Nephron (organoid): ENCODE results near the gene ARPIN.
"Not testable (repeated sequence)": the region's sequence is repeated elsewhere in the genome, so short reads cannot be mapped to it uniquely, and the experiment has no call there.

ENCODE experiments used
- H3K27ac Mint-ChIP-seq, 3 experiments: 2 replicates each; pipeline ENCODE4 v1.8.0; 2020; ENCODE audit warnings: mixed read lengths in 3 of 3, mild to moderate bottlenecking in 2 of 3, moderate library complexity in 1 of 3
- H3K27me3 Mint-ChIP-seq: 2 replicates; pipeline ENCODE4 v1.8.0; 2021; ENCODE audit warnings: low read depth, mild to moderate bottlenecking, moderate library complexity, mixed read lengths
- H3K36me3 Mint-ChIP-seq: 2 replicates; pipeline ENCODE4 v1.8.0; 2020; ENCODE audit warnings: low read depth, mixed read lengths
- H3K4me1 Mint-ChIP-seq: 2 replicates; pipeline ENCODE4 v1.8.0; 2020; ENCODE audit warnings: mixed read lengths
- H3K4me3 Mint-ChIP-seq, 3 experiments: 2 replicates each; pipeline ENCODE4 v1.8.0; 2020; ENCODE audit warnings: mild to moderate bottlenecking in 3 of 3, mixed read lengths in 3 of 3, moderate library complexity in 2 of 3
- H3K9me3 Mint-ChIP-seq: 2 replicates; pipeline ENCODE4 v1.8.0; 2020; ENCODE audit warnings: mixed read lengths
- TF ChIP-seq, protein P1 (sequence below), 3 experiments: fragments of 200-600 bp; sonication (generic); IDR thresholded peaks; one replicate each; pipeline ENCODE4 v1.5.0; 2021; ENCODE audit warnings: antibody characterized with exemption in 3 of 3; ENCODE audit not compliant: unreplicated experiment in 3 of 3

Gene ARPIN

DNA sequence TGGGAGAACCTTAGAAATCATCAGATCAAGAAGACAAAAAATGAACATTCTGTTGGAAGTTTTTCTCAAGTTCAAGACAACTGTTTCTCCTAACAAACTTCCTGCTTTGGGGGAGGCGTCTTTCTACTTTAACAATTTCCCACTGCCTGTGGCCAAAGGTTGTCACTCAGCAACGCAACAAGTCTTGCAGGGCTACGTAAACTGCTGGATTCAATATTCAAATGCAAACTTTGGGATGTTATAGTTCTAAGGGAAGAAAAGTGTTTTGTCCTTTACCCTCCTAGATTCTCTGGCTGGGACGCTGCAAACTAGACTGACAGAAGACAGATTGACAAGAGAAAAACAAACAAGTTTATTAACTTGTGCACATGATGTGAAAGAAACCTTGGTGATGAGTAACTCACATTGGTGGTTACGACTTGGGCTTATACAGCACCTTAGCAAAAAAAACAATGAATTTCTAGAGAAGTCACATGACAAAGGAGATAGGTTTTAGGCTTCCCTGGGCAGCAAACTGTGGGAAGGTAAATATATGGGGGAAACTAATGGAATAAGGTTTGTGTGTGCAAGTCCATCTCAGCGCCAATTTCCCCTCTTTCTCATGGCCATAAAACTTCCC, 34.0 kb upstream of the ARPIN start:
- Mint-ChIP-seq H3K27me3 (no peaks in the 10 kb centered on the region), H3K4me3 (no peak overlapping the region), H3K4me1 (no peaks in the 10 kb centered on the region), H3K36me3 (no peaks in the 10 kb centered on the region), H3K27ac (no peak overlapping the region), H3K9me3 (peaks cover 5% of the 10 kb centered on the region)
- TF ChIP-seq, protein P1, sequence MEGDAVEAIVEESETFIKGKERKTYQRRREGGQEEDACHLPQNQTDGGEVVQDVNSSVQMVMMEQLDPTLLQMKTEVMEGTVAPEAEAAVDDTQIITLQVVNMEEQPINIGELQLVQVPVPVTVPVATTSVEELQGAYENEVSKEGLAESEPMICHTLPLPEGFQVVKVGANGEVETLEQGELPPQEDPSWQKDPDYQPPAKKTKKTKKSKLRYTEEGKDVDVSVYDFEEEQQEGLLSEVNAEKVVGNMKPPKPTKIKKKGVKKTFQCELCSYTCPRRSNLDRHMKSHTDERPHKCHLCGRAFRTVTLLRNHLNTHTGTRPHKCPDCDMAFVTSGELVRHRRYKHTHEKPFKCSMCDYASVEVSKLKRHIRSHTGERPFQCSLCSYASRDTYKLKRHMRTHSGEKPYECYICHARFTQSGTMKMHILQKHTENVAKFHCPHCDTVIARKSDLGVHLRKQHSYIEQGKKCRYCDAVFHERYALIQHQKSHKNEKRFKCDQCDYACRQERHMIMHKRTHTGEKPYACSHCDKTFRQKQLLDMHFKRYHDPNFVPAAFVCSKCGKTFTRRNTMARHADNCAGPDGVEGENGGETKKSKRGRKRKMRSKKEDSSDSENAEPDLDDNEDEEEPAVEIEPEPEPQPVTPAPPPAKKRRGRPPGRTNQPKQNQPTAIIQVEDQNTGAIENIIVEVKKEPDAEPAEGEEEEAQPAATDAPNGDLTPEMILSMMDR (IDR thresholded peaks at IDR 0.05; ENCODE audit: unreplicated experiment in 3 of 3), result no peak

DNA sequence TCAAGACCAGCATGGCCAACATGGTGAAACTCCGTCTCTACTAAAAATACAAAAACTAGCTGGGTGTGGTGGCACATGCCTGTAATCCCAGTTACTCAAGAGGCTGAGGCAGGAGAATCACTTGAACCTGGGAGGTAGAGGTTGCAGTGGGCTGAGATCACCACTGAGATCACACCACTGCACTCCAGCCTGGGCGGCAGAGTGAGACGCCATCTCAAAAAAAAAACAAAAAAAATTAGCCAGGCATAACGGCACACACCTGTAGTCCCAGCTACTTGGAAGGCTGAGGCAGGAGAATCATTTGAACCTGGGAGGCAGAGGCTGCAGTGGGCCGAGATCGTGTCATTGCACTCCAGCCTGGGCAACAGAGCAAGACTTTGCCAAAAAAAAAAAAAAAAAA, 31.0 kb upstream of the ARPIN start:
- not testable (repeated sequence) for H3K27ac Mint-ChIP-seq, H3K4me1 Mint-ChIP-seq, H3K36me3 Mint-ChIP-seq, H3K4me3 Mint-ChIP-seq, H3K9me3 Mint-ChIP-seq, H3K27me3 Mint-ChIP-seq

DNA sequence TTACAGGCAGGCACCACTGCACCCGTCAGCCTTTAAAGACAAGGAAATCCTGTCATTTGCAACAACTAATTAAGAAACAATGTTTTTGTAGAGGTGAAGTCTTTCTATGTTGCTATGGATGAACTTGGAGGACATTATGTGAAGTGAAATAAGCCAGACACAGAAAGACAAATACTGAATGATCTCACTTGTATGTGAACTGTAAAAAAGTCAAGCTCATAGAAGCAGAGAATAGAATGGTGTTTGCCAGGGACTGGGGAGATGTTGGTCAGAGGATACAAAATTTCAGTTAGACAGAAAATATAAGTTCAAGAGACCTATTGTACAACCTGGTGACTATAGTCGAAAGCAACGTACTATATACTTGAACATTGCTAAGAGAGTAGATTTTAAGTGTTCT, 27.2 kb upstream of the ARPIN start:
- H3K4me1 Mint-ChIP-seq, result no peaks in the 10 kb centered on the region
- H3K36me3 Mint-ChIP-seq, result no peaks in the 10 kb centered on the region
- peaks cover 1% of the 10 kb centered on the region for H3K9me3 Mint-ChIP-seq
- no peak overlapping the region for H3K4me3 Mint-ChIP-seq
- H3K27ac Mint-ChIP-seq, result no peak overlapping the region
- H3K27me3 Mint-ChIP-seq, result no peaks in the 10 kb centered on the region
- TF ChIP-seq, protein P1 (IDR thresholded peaks at IDR 0.05; ENCODE audit: unreplicated experiment in 3 of 3), result no peak

DNA sequence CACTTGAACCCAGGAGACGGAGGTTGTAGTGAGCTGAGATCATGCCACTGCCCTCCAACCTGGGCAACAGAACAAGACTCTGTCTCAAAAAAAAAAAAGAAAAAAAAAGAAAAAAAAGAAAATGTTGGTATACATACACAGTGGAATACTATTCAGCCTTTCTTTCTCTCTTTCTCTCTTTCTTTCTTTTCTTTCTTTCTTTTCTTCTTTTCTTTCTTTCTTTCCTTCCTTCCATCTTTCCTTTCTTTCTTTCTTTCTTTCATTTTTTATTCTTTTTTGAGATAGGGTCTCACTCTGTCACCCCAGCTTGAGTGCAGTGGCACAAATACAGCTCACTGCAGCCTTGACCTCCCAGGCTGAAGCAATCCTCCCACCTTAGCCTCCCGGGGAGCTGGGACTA, 26.6 kb upstream of the ARPIN start:
- not testable (repeated sequence) for H3K27me3 Mint-ChIP-seq, H3K4me3 Mint-ChIP-seq, H3K27ac Mint-ChIP-seq, H3K36me3 Mint-ChIP-seq, H3K9me3 Mint-ChIP-seq, H3K4me1 Mint-ChIP-seq

DNA sequence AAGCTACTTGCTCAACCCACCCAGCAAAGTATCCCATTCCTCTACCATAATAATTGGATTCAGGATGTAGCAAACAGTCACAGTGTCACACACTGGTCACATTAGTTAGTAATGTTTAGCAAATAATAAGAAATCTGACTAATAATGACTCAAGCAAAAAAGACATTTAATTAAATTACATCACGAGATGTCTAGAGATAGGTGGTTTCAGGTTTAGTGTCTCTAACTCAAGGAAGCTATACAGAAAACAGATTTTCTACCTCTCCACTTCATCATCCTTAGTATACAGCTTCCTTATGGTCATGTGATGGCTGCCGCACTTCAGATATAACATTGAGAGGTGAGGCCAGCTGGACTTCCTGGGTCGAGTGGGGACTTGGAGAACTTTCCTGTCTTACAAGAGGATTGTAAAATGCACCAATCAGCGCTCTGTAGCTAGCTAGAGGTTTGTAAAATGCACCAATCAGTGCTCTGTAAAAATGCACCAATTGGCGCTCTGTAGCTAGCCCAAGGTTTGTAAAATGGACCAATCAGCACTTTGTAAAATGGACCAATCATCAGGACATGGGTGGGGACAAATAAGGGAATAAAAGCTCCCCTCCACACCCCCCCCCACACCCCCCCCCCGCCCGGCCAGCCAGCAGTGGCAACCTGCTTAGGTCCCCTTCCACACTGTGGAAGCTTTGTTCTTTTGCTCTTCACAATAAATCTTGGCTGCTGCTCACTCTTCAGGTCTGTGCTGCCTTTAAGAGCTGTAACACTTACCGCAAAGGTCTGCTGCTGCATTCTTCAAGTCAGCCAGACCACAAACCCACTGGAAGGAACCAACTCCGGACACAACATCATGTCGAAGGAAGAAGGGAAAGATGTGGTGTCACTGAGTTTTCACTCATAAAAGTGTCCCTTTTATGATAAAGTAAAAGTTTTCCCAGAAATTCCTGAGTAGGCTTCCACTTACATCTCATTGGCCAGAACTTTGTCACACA, 24.9 kb upstream of the ARPIN start:
- H3K4me3 Mint-ChIP-seq, result no peak overlapping the region
- H3K4me1 Mint-ChIP-seq, result no peaks in the 10 kb centered on the region
- no peaks in the 10 kb centered on the region for H3K36me3 Mint-ChIP-seq
- H3K27ac Mint-ChIP-seq, result no peak overlapping the region
- no peaks in the 10 kb centered on the region for H3K9me3 Mint-ChIP-seq
- TF ChIP-seq, protein P1 (IDR thresholded peaks at IDR 0.05; ENCODE audit: unreplicated experiment in 3 of 3), result no peak
- H3K27me3 Mint-ChIP-seq, result no peaks in the 10 kb centered on the region

DNA sequence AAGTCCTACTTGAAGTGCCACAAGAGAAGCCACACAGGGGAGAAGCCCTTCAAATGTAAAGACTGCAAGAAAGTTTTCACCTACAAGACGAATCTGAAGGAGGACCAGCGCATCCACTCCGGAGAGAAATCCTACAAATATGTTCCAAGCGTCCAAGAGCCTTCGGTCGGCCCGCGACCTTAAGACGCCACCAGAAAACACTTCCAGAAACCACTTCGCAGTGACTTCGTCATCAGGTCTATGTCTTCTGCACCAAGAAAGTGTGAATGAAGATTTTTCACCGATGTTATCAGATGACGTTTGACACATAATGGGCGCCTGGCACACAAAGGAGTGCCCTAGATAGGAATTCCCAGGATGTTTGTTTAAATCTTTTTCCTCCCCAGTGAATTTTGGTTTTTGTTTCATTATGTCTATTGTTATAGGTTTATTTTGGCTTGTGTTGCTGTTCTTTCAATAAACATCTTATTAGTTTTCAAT, 24.1 kb upstream of the ARPIN start:
- TF ChIP-seq, protein P1 (IDR thresholded peaks at IDR 0.05; ENCODE audit: unreplicated experiment in 3 of 3), result no peak
- Mint-ChIP-seq H3K4me1 (no peaks in the 10 kb centered on the region), H3K27ac (no peak overlapping the region), H3K9me3 (no peaks in the 10 kb centered on the region), H3K4me3 (no peak overlapping the region), H3K36me3 (no peaks in the 10 kb centered on the region), H3K27me3 (no peaks in the 10 kb centered on the region)
